ENCODE measurements around the gene AMOTL1. TPM values are rescaled to one million over a fixed set of nuclear protein-coding genes. Genes with fewer than 3 reads are reported as not detected.
"Not testable (repeated sequence)": the region's sequence is repeated elsewhere in the genome, so short reads cannot be mapped to it uniquely, and the experiment has no call there.

Gene AMOTL1
- total and polyA plus RNA-seq, 2 donors from 2014 or later: 6.1 to 52.3 TPM

GRCh38 chr11:94791216-94791889 lies 23.2 kb downstream of the AMOTL1 start:
- no peak for FAIRE-seq
- no peak for DNase-seq
- H3K27me3 ChIP-seq (ENCODE audit: control insufficient read depth, insufficient read depth, low read length): no peaks in the 10 kb centered on the region
- no peak overlapping the region for H3K4me3 ChIP-seq (ENCODE audit: low read length in 3 of 3)
- H3K9me3 ChIP-seq (ENCODE audit: control insufficient read depth in 2 of 3, insufficient read depth in 1 of 3, low read length in 3 of 3): no peaks in the 10 kb centered on the region
- TF ChIP-seq CTCF (IDR thresholded peaks at IDR 0.05; ENCODE audit: borderline replicate concordance, extremely low read depth, insufficient read depth): no peak
- H3K4me1 ChIP-seq (ENCODE audit: control insufficient read depth in 2 of 3, insufficient read depth in 2 of 3, low read depth in 1 of 3, low read length in 3 of 3): peaks cover 4 to 21% (median 8%) of the 10 kb centered on the region in 3 donors
- H3K36me3 ChIP-seq (ENCODE audit: control insufficient read depth in 2 of 3, insufficient read depth in 3 of 3, low read length in 3 of 3): no peaks in the 10 kb centered on the region
- intact Hi-C loops (cut with DNase I): no loop called here
- no peak overlapping the region for H3K27ac ChIP-seq (ENCODE audit: low read depth in 2 of 2, low read length in 2 of 2)
- no peak overlapping the region for H3K9ac ChIP-seq (ENCODE audit: low read length in 3 of 3)

- H3K36me3 ChIP-seq (ENCODE audit: control insufficient read depth in 2 of 3, insufficient read depth in 3 of 3, low read length in 3 of 3); H3K27me3 ChIP-seq (ENCODE audit: control insufficient read depth, insufficient read depth, low read length); FAIRE-seq; DNase-seq; H3K27ac ChIP-seq (ENCODE audit: low read depth in 2 of 2, low read length in 2 of 2); intact Hi-C loops (cut with DNase I); H3K9ac ChIP-seq (ENCODE audit: low read length in 3 of 3); H3K4me3 ChIP-seq (ENCODE audit: low read length in 3 of 3); H3K9me3 ChIP-seq (ENCODE audit: control insufficient read depth in 2 of 3, insufficient read depth in 1 of 3, low read length in 3 of 3): not testable (repeated sequence)
- peaks cover 4 to 21% (median 8%) of the 10 kb centered on the region in 3 donors for H3K4me1 ChIP-seq (ENCODE audit: control insufficient read depth in 2 of 3, insufficient read depth in 2 of 3, low read depth in 1 of 3, low read length in 3 of 3)
Measured at GRCh38 chr11:94791942-94792341, 23.8 kb downstream of the AMOTL1 start.

GRCh38 chr11:94792451-94792850 lies 24.3 kb downstream of the AMOTL1 start:
- H3K36me3 ChIP-seq (ENCODE audit: control insufficient read depth in 2 of 3, insufficient read depth in 3 of 3, low read length in 3 of 3): no peaks in the 10 kb centered on the region
- TF ChIP-seq CTCF (IDR thresholded peaks at IDR 0.05; ENCODE audit: borderline replicate concordance, extremely low read depth, insufficient read depth): no peak
- no peak overlapping the region for H3K27ac ChIP-seq (ENCODE audit: low read depth in 2 of 2, low read length in 2 of 2)
- FAIRE-seq (no peak), DNase-seq (no peak)
- H3K4me1 ChIP-seq (ENCODE audit: control insufficient read depth in 2 of 3, insufficient read depth in 2 of 3, low read depth in 1 of 3, low read length in 3 of 3): peaks cover 4 to 21% (median 8%) of the 10 kb centered on the region in 3 donors
- no peaks in the 10 kb centered on the region for H3K27me3 ChIP-seq (ENCODE audit: control insufficient read depth, insufficient read depth, low read length)
- H3K9ac ChIP-seq (ENCODE audit: low read length in 3 of 3): no peak overlapping the region
- H3K4me3 ChIP-seq (ENCODE audit: low read length in 3 of 3): no peak overlapping the region
- H3K9me3 ChIP-seq (ENCODE audit: control insufficient read depth in 2 of 3, insufficient read depth in 1 of 3, low read length in 3 of 3): no peaks in the 10 kb centered on the region
- intact Hi-C loops (cut with DNase I): no loop called here

- Histone ChIP-seq H3K4me1 (ENCODE audit: control insufficient read depth in 2 of 3, insufficient read depth in 2 of 3, low read depth in 1 of 3, low read length in 3 of 3) (peaks cover 4 to 18% (median 8%) of the 10 kb centered on the region in 3 donors), H3K36me3 (ENCODE audit: control insufficient read depth in 2 of 3, insufficient read depth in 3 of 3, low read length in 3 of 3) (no peaks in the 10 kb centered on the region), H3K27ac (ENCODE audit: low read depth in 2 of 2, low read length in 2 of 2) (no peak overlapping the region), H3K27me3 (ENCODE audit: control insufficient read depth, insufficient read depth, low read length) (no peaks in the 10 kb centered on the region), H3K9me3 (ENCODE audit: control insufficient read depth in 2 of 3, insufficient read depth in 1 of 3, low read length in 3 of 3) (no peaks in the 10 kb centered on the region), H3K9ac (ENCODE audit: low read length in 3 of 3) (no peak overlapping the region), H3K4me3 (ENCODE audit: low read length in 3 of 3) (no peak overlapping the region)
- DNase-seq (no peak), FAIRE-seq (no peak)
- TF ChIP-seq CTCF (IDR thresholded peaks at IDR 0.05; ENCODE audit: borderline replicate concordance, extremely low read depth, insufficient read depth): no peak
- intact Hi-C loops (cut with DNase I): no loop called here
Measured at GRCh38 chr11:94793002-94793401, 24.8 kb downstream of the AMOTL1 start.
